ENCODE measurements around the gene CERS6.

CERS6 gene

GRCh38 chr2:168530982-168531622, 75.0 kb downstream of the CERS6 start:
- peak; percentile 45 for DNase-seq (ENCODE audit: low spot score)

- DNase-seq (ENCODE audit: low spot score) = no peak
Observed at GRCh38 chr2:168534926-168535325, 78.9 kb downstream of the CERS6 start.

DNA sequence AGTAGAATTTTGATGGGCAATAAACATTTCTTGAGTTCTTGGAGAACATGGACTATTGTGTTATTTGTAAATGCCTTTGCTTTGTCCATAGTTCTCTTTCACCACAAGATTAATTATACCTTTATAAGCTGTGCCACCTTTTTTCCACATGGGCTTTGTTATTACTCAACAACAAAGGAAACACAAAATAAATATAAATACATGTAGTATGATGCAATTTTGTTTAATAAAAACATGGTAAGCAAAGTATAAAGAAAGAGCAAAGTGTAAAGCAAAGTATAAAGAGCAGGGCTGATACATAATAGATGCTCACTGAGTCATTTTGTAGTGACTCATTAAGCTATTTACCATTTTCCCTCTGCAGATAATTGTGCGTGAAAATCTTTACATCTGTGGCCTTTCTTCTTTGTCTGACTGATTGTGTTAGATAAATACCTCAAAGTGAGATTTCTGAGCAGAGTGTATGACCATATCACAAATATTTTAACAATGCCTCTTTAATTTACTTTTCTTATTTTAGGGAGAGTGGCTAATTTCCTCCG, 80.9 kb downstream of the CERS6 start:
- DNase-seq (ENCODE audit: low spot score) = no peak

- DNase-seq (ENCODE audit: low spot score) = no peak
Observed at GRCh38 chr2:168538133-168538532, 82.1 kb downstream of the CERS6 start.

- DNase-seq (ENCODE audit: low spot score) = no peak
Observed at GRCh38 chr2:168538534-168538933, 82.5 kb downstream of the CERS6 start.

DNA sequence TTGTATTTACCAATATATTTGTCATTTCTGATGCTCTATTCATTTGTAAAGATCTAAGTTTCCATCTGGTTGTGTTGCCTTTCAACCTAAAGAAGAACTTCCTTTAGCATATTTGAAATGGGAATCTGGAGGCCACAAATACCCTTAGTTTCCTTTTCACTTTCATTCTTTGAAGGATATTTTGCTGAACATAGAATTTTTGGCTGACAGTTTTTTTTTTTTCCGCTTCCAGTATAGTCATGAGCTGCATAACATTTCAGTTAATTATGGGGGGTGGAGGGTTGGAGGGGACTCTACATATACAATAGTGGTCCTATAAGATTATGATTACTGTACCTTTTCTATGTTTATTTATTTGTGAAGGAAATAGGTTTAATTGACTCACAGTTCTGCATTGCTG, 83.9 kb downstream of the CERS6 start:
- no peak for DNase-seq (ENCODE audit: low spot score)

GRCh38 chr2:168541858-168542257, 85.8 kb downstream of the CERS6 start:
- DNase-seq (ENCODE audit: low spot score) = no peak

- DNase-seq (ENCODE audit: low spot score) = no peak
Observed at GRCh38 chr2:168543037-168543436, 87.0 kb downstream of the CERS6 start.

- DNase-seq (ENCODE audit: low spot score) = no peak
Observed at GRCh38 chr2:168543935-168544334, 87.9 kb downstream of the CERS6 start.

GRCh38 chr2:168545439-168546082, 89.5 kb downstream of the CERS6 start:
- DNase-seq (ENCODE audit: low spot score) = peak; percentile 86

DNA sequence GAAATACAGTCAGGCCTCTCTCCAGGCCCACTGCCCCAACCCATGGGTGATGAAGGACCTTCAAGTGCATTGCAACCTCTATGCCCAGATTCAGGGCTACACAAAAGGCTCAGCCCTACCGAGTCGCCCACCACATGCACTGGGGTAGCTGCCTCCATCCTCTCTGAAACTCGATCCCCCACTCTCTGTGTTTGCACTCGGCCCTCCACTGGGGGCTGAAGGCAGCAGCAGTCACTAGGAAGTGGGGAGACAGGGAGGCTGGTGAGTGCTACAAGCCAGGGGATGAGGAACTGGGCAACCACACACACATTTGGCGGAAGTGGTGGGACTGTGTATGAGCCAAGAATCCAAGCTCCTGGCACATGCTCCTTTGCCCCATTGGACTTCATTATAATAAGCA, 94.6 kb downstream of the CERS6 start:
- DNase-seq (ENCODE audit: low spot score) = no peak

DNA sequence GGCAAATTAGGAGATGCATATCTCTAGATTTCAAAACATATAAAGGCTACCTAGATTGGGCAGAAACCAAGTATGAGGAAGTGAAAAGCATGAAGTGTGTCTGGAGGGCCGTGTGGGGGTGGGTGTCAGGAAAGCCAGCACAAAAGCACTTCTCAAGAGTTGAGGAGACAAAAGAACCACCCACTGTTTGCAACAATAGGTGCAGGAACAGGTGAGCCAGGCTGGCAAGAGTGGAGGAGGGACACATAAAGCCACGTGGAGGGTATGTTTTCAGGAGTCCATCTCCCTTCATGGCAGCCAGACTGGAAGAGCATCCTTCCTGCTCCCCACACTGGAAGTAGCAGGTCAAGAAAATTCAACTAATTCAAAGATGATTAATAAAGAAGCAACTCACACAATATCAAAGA, 96.4 kb downstream of the CERS6 start:
- DNase-seq (ENCODE audit: low spot score) = no peak

- DNase-seq (ENCODE audit: low spot score) = no peak
Observed at GRCh38 chr2:168555283-168555682, 99.2 kb downstream of the CERS6 start.

GRCh38 chr2:168559187-168559586, 103.1 kb downstream of the CERS6 start:
- no peak for DNase-seq (ENCODE audit: low spot score)

GRCh38 chr2:168560817-168561499, 104.9 kb downstream of the CERS6 start:
- DNase-seq (ENCODE audit: low spot score) = no peak

- no peak for DNase-seq (ENCODE audit: low spot score)
Observed at GRCh38 chr2:168561991-168562390, 105.9 kb downstream of the CERS6 start.

DNA sequence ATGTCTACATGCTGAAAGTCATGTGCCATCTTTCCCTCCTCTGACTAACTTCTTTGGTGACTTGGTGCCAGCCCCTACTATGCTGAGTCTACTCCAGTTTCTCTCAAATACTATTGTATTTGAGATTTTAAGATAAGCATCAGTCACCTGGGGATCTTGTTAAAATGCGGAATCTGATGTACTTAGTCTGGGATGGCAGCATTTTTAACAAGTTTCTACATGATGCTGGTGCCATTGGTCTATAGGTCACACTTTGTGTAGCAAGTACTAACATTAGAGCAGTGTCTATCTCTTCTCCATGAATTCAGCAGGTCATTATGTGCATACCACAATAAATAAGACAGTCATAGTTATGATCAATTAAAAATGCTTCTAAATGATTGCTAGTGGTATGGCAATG, 106.9 kb downstream of the CERS6 start:
- DNase-seq (ENCODE audit: low spot score) = no peak

GRCh38 chr2:168564641-168565040, 108.6 kb downstream of the CERS6 start:
- no peak for DNase-seq (ENCODE audit: low spot score)

- DNase-seq (ENCODE audit: low spot score) = peak; percentile 26
Observed at GRCh38 chr2:168565112-168565511, 109.0 kb downstream of the CERS6 start.

GRCh38 chr2:168565512-168565911, 109.4 kb downstream of the CERS6 start:
- no peak for DNase-seq (ENCODE audit: low spot score)

GRCh38 chr2:168566974-168567665, 111.0 kb downstream of the CERS6 start:
- no peak for DNase-seq (ENCODE audit: low spot score)

- no peak for DNase-seq (ENCODE audit: low spot score)
Observed at GRCh38 chr2:168567836-168568235, 111.8 kb downstream of the CERS6 start.

All from AG20443 (cell line).